HepG2 (cell line): ENCODE data around the gene TAF13. TPM values are rescaled to one million over a fixed set of nuclear protein-coding genes. Genes with fewer than 3 reads are reported as not detected.

Experiments used
- ATAC-seq: fragments of 200-7000 bp; cut with Tn5 transposase; 3 replicates; pipeline ENCODE4 v1.9.1; 2020; ENCODE audit warnings: mild to moderate bottlenecking, moderate library complexity
- BruUV-seq: library from RNA; stranded (reverse); fragments of 400-500 nt; replicated peaks from 2 replicates; lab custom pipeline; 2021; lab: Mats Ljungman, UMichigan
- CTCF ChIA-PET: fragments of 300-600 bp; formaldehyde crosslinking; extraction: SDS; loops from one replicate; lab custom pipeline; 2021; ENCODE audit warnings: low total read pairs, inconsistent platforms, low intra/inter-chr PET ratio; lab: Yijun Ruan, JAX
- POLR2A ChIA-PET: fragments of 350-600 bp; sonication (Branson Sonifier 250); formaldehyde crosslinking; loops from one replicate; lab custom pipeline; 2020; ENCODE audit warnings: antibody characterized with exemption, inconsistent platforms; lab: Yijun Ruan, JAX
- DNase-seq: peaks from one replicate; pipeline ENCODE4 v3.0.0-alpha.2; 2015; ENCODE audit warnings: low spot score
- FAIRE-seq: peaks from 3 replicates; lab custom pipeline; 2011; peaks lifted over from hg19 to GRCh38; lab: Jason Lieb, UNC
- H2AFZ ChIP-seq: one replicate; pipeline ENCODE4 v1.6.1; 2011; ENCODE audit warnings: low read length, inconsistent platforms
- H3K27ac ChIP-seq: fragments of 300-600 bp; 3 replicates; pipeline ENCODE4 v1.8.0; 2011; ENCODE audit warnings: mixed run types, mild to moderate bottlenecking, mixed read lengths, low read length, inconsistent platforms; ENCODE audit not compliant: insufficient read depth; ENCODE audit errors: extremely low read length
- H3K27me3 ChIP-seq, 2 experiments: fragments of 200-600 bp in 1 of 2; 2 replicates in 1 of 2; 3 replicates in 1 of 2; pipeline versions ENCODE4 v1.6.0 to v1.8.0; 2011; ENCODE audit warnings: low read length in 2 of 2, mild to moderate bottlenecking in 2 of 2, moderate library complexity in 2 of 2, inconsistent platforms in 1 of 2; ENCODE audit not compliant: insufficient read depth in 2 of 2, control insufficient read depth in 1 of 2
- H3K36me3 ChIP-seq, 2 experiments: fragments of 200-600 bp in 1 of 2; replicated peaks in 1 of 2; 2 replicates in 1 of 2; 3 replicates in 1 of 2; pipeline versions ENCODE4 v1.5.1 to v1.8.0; 2011; ENCODE audit warnings: low read length in 2 of 2, inconsistent platforms in 1 of 2; ENCODE audit not compliant: insufficient read depth in 2 of 2, control insufficient read depth in 1 of 2
- H3K4me1 ChIP-seq: 2 replicates; pipeline ENCODE4 v1.5.1; 2012; ENCODE audit warnings: low read length, inconsistent platforms; ENCODE audit not compliant: insufficient read depth
- H3K4me2 ChIP-seq: 2 replicates; pipeline ENCODE4 v1.6.0; 2011; ENCODE audit warnings: low read depth, low read length, inconsistent platforms
- H3K4me3 ChIP-seq, 3 experiments: fragments of 200-600 bp in 1 of 3; sonication (generic), shearing (Covaris generic) in 1 of 3; replicated peaks in 1 of 3; 2 replicates each; pipeline ENCODE4 v1.5.1; 2011 to 2016; ENCODE audit warnings: low read length in 3 of 3, inconsistent platforms in 2 of 3, low read depth in 2 of 3, mild to moderate bottlenecking in 2 of 3, control low read depth in 1 of 3, mixed read lengths in 1 of 3; ENCODE audit not compliant: insufficient read depth in 1 of 3
- H3K79me2 ChIP-seq: one replicate; pipeline ENCODE4 v1.6.1; 2011; ENCODE audit warnings: low read length, inconsistent platforms; ENCODE audit not compliant: insufficient read depth
- H3K9ac ChIP-seq: 2 replicates; pipeline ENCODE4 v1.6.0; 2011; ENCODE audit warnings: mild to moderate bottlenecking, low read depth, low read length, inconsistent platforms; ENCODE audit not compliant: insufficient read depth
- H3K9me3 ChIP-seq: 2 replicates; pipeline ENCODE4 v1.5.1; 2012; ENCODE audit warnings: mild to moderate bottlenecking, low read length
- H4K20me1 ChIP-seq: 2 replicates; pipeline ENCODE4 v1.6.0; 2011; ENCODE audit warnings: inconsistent platforms, mild to moderate bottlenecking, low read length, moderate library complexity; ENCODE audit not compliant: insufficient read depth
- CCDC6 ChIP-seq: sonication (generic); formaldehyde crosslinking; IDR thresholded peaks from 2 replicates; pipeline ENCODE4 v1.8.1; 2022; ENCODE audit warnings: mild to moderate bottlenecking, missing genetic modification reagents, moderate library complexity
- NAIF1 ChIP-seq: sonication (generic); formaldehyde crosslinking; IDR thresholded peaks from 2 replicates; pipeline ENCODE4 v1.5.0; 2020; ENCODE audit warnings: mild to moderate bottlenecking, missing genetic modification reagents, borderline replicate concordance
- SMC3 ChIP-seq: IDR thresholded peaks from 2 replicates; pipeline ENCODE4 v1.6.1; 2011; ENCODE audit warnings: low read length, improper control_type of control experiment
- STAG1 ChIP-seq: sonication (generic); formaldehyde crosslinking; IDR thresholded peaks from 2 replicates; pipeline ENCODE4 v1.4.0; 2020; ENCODE audit warnings: missing genetic modification reagents
- TRIM24 ChIP-seq: sonication (generic); formaldehyde crosslinking; IDR thresholded peaks from 2 replicates; pipeline ENCODE4 v1.8.0; 2022; ENCODE audit warnings: mild to moderate bottlenecking, missing genetic modification reagents
- ZFP82 ChIP-seq: sonication (generic); formaldehyde crosslinking; IDR thresholded peaks from 2 replicates; pipeline ENCODE4 v1.5.1; 2020; ENCODE audit warnings: mild to moderate bottlenecking, missing genetic modification reagents, borderline replicate concordance
- ZNF629 ChIP-seq: sonication (generic); formaldehyde crosslinking; conservative IDR thresholded peaks from 2 replicates; pipeline ENCODE4 v1.5.0; 2020; ENCODE audit warnings: missing genetic modification reagents
- ZNF782 ChIP-seq: sonication (generic); formaldehyde crosslinking; IDR thresholded peaks from 2 replicates; pipeline ENCODE4 v1.4.0; 2020; ENCODE audit warnings: missing genetic modification reagents, mild to moderate bottlenecking, borderline replicate concordance
- WGBS: methylation state at CpG from one replicate; pipeline ENCODE4 v1.1.6; 2017; ENCODE audit warnings: low lambda C conversion rate; 5-methylcytosine and 5-hydroxymethylcytosine counted together
- in situ Hi-C: cut with HindIII; loops from 2 replicates; pipeline ENCODE4 v1.10.0; 2017; ENCODE audit warnings: low pct_unique_long_range_greater_than_20kb; ENCODE audit not compliant: extremely low pct_ligation_motif_present
- intact Hi-C: fragments of 100-400 bp; cut with micrococcal nuclease; formaldehyde crosslinking; loops from one replicate; pipeline ENCODE4 v1.10.0; 2022; ENCODE audit not compliant: unreplicated experiment
- polyA plus RNA-seq, 8 experiments: library from polyadenylated mRNA; depleted of rRNA in 3 of 8; stranded (reverse) in 7 of 8; unstranded in 1 of 8; fragments of >200 nt; fragmentation: Illumina TruSeq in 4 of 8; extraction: Trizol in 4 of 8; gene quantifications; 2 replicates each; pipeline versions ENCODE4 v1.2.1 to v1.2.3, GENCODE V29; 2011 to 2016; ENCODE audit warnings: low read depth in 4 of 8, missing spikeins in 1 of 8, mixed read lengths in 1 of 8; ENCODE audit not compliant: insufficient read depth in 1 of 8
- total RNA-seq, 5 experiments: library from RNA; depleted of rRNA; stranded (reverse); fragments of >200 nt; fragmentation: Illumina TruSeq; extraction: Trizol; gene quantifications; 2 replicates each; pipeline ENCODE4 v1.2.3, GENCODE V29; 2016; ENCODE audit warnings: low read depth in 1 of 5
- TF ChIP-seq, protein P1 (sequence below): sonication (generic); formaldehyde crosslinking; IDR thresholded peaks from 2 replicates; pipeline ENCODE4 v1.5.1; 2020; ENCODE audit warnings: missing genetic modification reagents, mild to moderate bottlenecking, borderline replicate concordance
- TF ChIP-seq, protein P2 (sequence below): sonication (generic); formaldehyde crosslinking; IDR thresholded peaks from 2 replicates; pipeline ENCODE4 v1.5.0; 2020; ENCODE audit warnings: mild to moderate bottlenecking, missing genetic modification reagents, moderate library complexity

TAF13 gene
- total and polyA plus RNA-seq, 2 of the 13 experiments (the other 11 are each of a cell fraction or from before 2014, with no cell fraction given): 11.5 to 36.3 TPM

DNA sequence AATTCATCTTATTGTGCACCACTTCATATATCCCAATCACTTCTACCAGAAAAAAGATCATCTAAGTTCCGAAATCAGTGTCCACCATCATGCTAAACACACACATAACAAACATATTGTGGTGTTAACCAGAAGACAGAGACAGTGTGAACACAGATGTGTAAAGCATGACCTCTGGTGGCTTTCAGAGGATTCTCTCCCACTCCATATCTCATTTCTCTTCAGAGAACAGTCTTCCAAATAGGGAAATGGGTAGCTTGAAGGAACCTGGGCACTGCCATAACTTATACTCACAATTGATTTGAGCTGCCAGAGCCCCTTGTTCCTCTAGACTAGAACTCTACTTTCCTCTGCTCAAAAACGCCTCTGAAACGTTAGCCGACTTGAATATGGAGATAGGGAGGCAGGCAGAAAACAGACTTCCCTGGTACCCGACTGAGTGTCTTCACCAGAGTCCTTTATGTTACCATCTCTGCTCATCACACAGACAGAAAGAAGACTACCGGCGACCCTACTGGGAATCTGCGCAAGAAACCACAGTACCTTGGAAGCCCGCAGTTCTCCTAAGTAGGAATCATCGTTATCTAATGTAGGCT, 36.4 kb upstream of the TAF13 start:
- Histone ChIP-seq H3K4me1 (peaks cover 40% of the 10 kb centered on the region), H2AFZ (no peak overlapping the region), H4K20me1 (no peaks in the 10 kb centered on the region), H3K27ac (no peak overlapping the region), H3K79me2 (no peaks in the 10 kb centered on the region), H3K9me3 (no peaks in the 10 kb centered on the region), H3K36me3 (no peaks in the 10 kb centered on the region), H3K4me2 (peak overlapping the region; percentile 68), H3K4me3 (peak overlapping the region in 1 of 3 experiments; percentile 45; a peak in 1 of 6 replicates), H3K27me3 (peaks cover 2 to 36% of the 10 kb centered on the region in 2 experiments; a peak in 4 of 5 replicates), H3K9ac (0 out of 2 replicates have a peak overlapping the region, but pooled peaks have one; percentile 19)
- CTCF ChIA-PET: interaction anchor here (1.3 to 2.0 kb wide), 4 partner anchors 12 to 284 kb away, joined by 4 to 15 read pairs (median 6); no protein-coding TSS in a partner anchor
- intact Hi-C loops: loop anchor here (1.0 to 10.0 kb wide), 5 partner anchors 23 to 283 kb away; partner anchors contain the start of gene CLCC1
- in situ Hi-C loops: no loop called here
- POLR2A ChIA-PET: interaction anchor here (1.0 to 5.2 kb wide), 4 partner anchors 12 to 69 kb away, joined by 3 to 46 read pairs (median 3); no protein-coding TSS in a partner anchor
- 36% methylated on average over 10 of the region's 10 CpGs for WGBS
- peak; percentile 79 for ATAC-seq
- peak; percentile 51 for DNase-seq
- no TSS peak for BruUV-seq
- TF ChIP-seq, protein P1, sequence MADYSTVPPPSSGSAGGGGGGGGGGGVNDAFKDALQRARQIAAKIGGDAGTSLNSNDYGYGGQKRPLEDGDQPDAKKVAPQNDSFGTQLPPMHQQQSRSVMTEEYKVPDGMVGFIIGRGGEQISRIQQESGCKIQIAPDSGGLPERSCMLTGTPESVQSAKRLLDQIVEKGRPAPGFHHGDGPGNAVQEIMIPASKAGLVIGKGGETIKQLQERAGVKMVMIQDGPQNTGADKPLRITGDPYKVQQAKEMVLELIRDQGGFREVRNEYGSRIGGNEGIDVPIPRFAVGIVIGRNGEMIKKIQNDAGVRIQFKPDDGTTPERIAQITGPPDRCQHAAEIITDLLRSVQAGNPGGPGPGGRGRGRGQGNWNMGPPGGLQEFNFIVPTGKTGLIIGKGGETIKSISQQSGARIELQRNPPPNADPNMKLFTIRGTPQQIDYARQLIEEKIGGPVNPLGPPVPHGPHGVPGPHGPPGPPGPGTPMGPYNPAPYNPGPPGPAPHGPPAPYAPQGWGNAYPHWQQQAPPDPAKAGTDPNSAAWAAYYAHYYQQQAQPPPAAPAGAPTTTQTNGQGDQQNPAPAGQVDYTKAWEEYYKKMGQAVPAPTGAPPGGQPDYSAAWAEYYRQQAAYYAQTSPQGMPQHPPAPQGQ (CRISPR knock-in tag): no peak
- TF ChIP-seq SMC3 (peak; percentile 61), NAIF1 (CRISPR knock-in tag) (0 out of 2 replicates have a peak, but pooled peaks have one; percentile 13), ZNF782 (no peak), STAG1 (CRISPR knock-in tag) (peak; percentile 82), ZFP82 (peak; percentile 19; the same call in 1 of the 2 replicates), ZNF629 (CRISPR knock-in tag) (peak; percentile 44; the same call in 1 of the 2 replicates), CCDC6 (CRISPR knock-in tag) (0 out of 2 replicates have a peak, but pooled peaks have one; percentile 3), TRIM24 (CRISPR knock-in tag) (no peak)
- TF ChIP-seq, protein P2, sequence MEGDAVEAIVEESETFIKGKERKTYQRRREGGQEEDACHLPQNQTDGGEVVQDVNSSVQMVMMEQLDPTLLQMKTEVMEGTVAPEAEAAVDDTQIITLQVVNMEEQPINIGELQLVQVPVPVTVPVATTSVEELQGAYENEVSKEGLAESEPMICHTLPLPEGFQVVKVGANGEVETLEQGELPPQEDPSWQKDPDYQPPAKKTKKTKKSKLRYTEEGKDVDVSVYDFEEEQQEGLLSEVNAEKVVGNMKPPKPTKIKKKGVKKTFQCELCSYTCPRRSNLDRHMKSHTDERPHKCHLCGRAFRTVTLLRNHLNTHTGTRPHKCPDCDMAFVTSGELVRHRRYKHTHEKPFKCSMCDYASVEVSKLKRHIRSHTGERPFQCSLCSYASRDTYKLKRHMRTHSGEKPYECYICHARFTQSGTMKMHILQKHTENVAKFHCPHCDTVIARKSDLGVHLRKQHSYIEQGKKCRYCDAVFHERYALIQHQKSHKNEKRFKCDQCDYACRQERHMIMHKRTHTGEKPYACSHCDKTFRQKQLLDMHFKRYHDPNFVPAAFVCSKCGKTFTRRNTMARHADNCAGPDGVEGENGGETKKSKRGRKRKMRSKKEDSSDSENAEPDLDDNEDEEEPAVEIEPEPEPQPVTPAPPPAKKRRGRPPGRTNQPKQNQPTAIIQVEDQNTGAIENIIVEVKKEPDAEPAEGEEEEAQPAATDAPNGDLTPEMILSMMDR (CRISPR knock-in tag): peak; percentile 65
- no peak for FAIRE-seq
